Neuronal stem cell (in vitro differentiated cells): Measurements from ENCODE around the gene HDAC4.

Experiments used
- DNase-seq: peaks from one replicate; pipeline ENCODE4 v3.0.0-alpha.2; 2013; ENCODE audit warnings: low spot score
- H2AFZ ChIP-seq: one replicate; pipeline ENCODE4 v1.6.1; 2013; ENCODE audit warnings: mild to moderate bottlenecking, low read length, inconsistent platforms
- H2AK5ac ChIP-seq: 2 replicates; pipeline ENCODE4 v1.6.1; 2013; ENCODE audit warnings: low read depth, mild to moderate bottlenecking, inconsistent platforms, low read length, moderate library complexity, mixed read lengths
- H2BK120ac ChIP-seq: 2 replicates; pipeline ENCODE4 v1.6.1; 2013; ENCODE audit warnings: low read depth, mild to moderate bottlenecking, inconsistent platforms, low read length, moderate library complexity, mixed read lengths
- H2BK12ac ChIP-seq: one replicate; pipeline ENCODE4 v1.6.1; 2013; ENCODE audit warnings: low read length, inconsistent platforms
- H2BK15ac ChIP-seq: 2 replicates; pipeline ENCODE4 v1.6.1; 2013; ENCODE audit warnings: mild to moderate bottlenecking, low read length, inconsistent platforms, mixed read lengths
- H2BK5ac ChIP-seq: one replicate; pipeline ENCODE4 v1.6.1; 2013; ENCODE audit warnings: inconsistent platforms, mild to moderate bottlenecking, low read length, moderate library complexity
- H3K14ac ChIP-seq: one replicate; pipeline ENCODE4 v1.6.1; 2013; ENCODE audit warnings: low read length, inconsistent platforms
- H3K18ac ChIP-seq: 2 replicates; pipeline ENCODE4 v1.6.1; 2013; ENCODE audit warnings: low read length, inconsistent platforms
- H3K23ac ChIP-seq: 2 replicates; pipeline ENCODE4 v1.6.1; 2013; ENCODE audit warnings: low read depth, mild to moderate bottlenecking, mixed read lengths, low read length, inconsistent platforms; ENCODE audit not compliant: poor library complexity
- H3K27ac ChIP-seq: replicated peaks from 3 replicates; pipeline ENCODE4 v1.5.1; 2013; ENCODE audit warnings: low read length, inconsistent platforms
- H3K27me3 ChIP-seq, 3 experiments: 2 replicates each; pipeline ENCODE4 v1.6.1; 2013; ENCODE audit warnings: low read length in 3 of 3, mild to moderate bottlenecking in 2 of 3, inconsistent platforms in 1 of 3, low read depth in 1 of 3, mixed read lengths in 1 of 3, moderate library complexity in 1 of 3; ENCODE audit not compliant: control insufficient read depth in 3 of 3, insufficient read depth in 3 of 3
- H3K36me3 ChIP-seq, 2 donors: replicated peaks in 1 of 2; 2 replicates each; pipeline ENCODE4 v1.6.1; 2013; ENCODE audit warnings: low read length in 2 of 2; ENCODE audit not compliant: control insufficient read depth in 2 of 2, insufficient read depth in 2 of 2
- H3K4ac ChIP-seq: 2 replicates; pipeline ENCODE4 v1.6.1; 2013; ENCODE audit warnings: inconsistent platforms, mild to moderate bottlenecking, low read length, moderate library complexity
- H3K4me1 ChIP-seq, 2 donors: 1 replicate in 1 of 2; 2 replicates in 1 of 2; pipeline ENCODE4 v1.6.1; 2013; ENCODE audit warnings: low read length in 2 of 2, low read depth in 1 of 2; ENCODE audit not compliant: control insufficient read depth in 2 of 2, insufficient read depth in 1 of 2
- H3K4me2 ChIP-seq: one replicate; pipeline ENCODE4 v1.6.1; 2013; ENCODE audit warnings: mild to moderate bottlenecking, low read length, inconsistent platforms; ENCODE audit not compliant: insufficient read depth, poor library complexity, severe bottlenecking
- H3K4me3 ChIP-seq, 2 donors: 2 replicates each; pipeline ENCODE4 v1.5.1; 2013; ENCODE audit warnings: low read length in 2 of 2, mild to moderate bottlenecking in 2 of 2, inconsistent platforms in 1 of 2, moderate library complexity in 1 of 2
- H3K79me1 ChIP-seq: one replicate; pipeline ENCODE4 v1.6.1; 2013; ENCODE audit warnings: low read depth, mild to moderate bottlenecking, inconsistent platforms, low read length, moderate library complexity
- H3K9ac ChIP-seq: one replicate; pipeline ENCODE4 v1.6.1; 2013; ENCODE audit warnings: mild to moderate bottlenecking, low read depth, low read length, inconsistent platforms; ENCODE audit not compliant: poor library complexity
- H3K9me3 ChIP-seq, 2 donors: replicated peaks in 1 of 2; 2 replicates each; pipeline versions ENCODE3 to v1.6.1; 2013; ENCODE audit warnings: low read length in 2 of 2, mild to moderate bottlenecking in 2 of 2, inconsistent platforms in 1 of 2, low read depth in 1 of 2, mixed read lengths in 1 of 2, moderate library complexity in 1 of 2; ENCODE audit not compliant: control insufficient read depth in 2 of 2, insufficient read depth in 1 of 2
- H4K8ac ChIP-seq: one replicate; pipeline ENCODE4 v1.6.1; 2013; ENCODE audit warnings: low read depth, mild to moderate bottlenecking, inconsistent platforms, low read length, moderate library complexity
- H4K91ac ChIP-seq: one replicate; pipeline ENCODE4 v1.6.1; 2013; ENCODE audit warnings: low read length, low read depth, mild to moderate bottlenecking, inconsistent platforms; ENCODE audit not compliant: poor library complexity
- WGBS, 2 donors: extraction: QIAGEN DNeasy Blood & Tissue Kit; methylation state at CpG; one replicate each; pipeline ENCODE4 v1.1.7; 2013; ENCODE audit warnings: missing lambda C conversion rate in 2 of 2, mixed read lengths in 1 of 2; ENCODE audit not compliant: insufficient read length in 2 of 2, insufficient replicate concordance in 1 of 2; ENCODE audit errors: extremely low coverage in 2 of 2; 5-methylcytosine and 5-hydroxymethylcytosine counted together

The HDAC4 gene

GRCh38 chr2:239049421-239050251 lies 351.2 kb downstream of the HDAC4 start:
- Histone ChIP-seq H4K8ac (no peak overlapping the region), H3K79me1 (no peaks in the 10 kb centered on the region), H2AFZ (no peak overlapping the region), H2BK12ac (no peak overlapping the region), H3K27ac (no peak overlapping the region), H3K14ac (no peak overlapping the region), H3K4me1 (no peaks in the 10 kb centered on the region), H3K9me3 (peaks cover 0 to 2% of the 10 kb centered on the region in 2 donors), H4K91ac (no peak overlapping the region), H3K4me3 (no peak overlapping the region), H3K18ac (peak overlapping the region; percentile 52), H3K9ac (no peak overlapping the region), H3K4me2 (no peak overlapping the region), H2BK15ac (peak overlapping the region; percentile 30), H3K36me3 (peaks cover 12 to 31% of the 10 kb centered on the region in 2 donors), H3K27me3 (no peaks in the 10 kb centered on the region), H3K23ac (no peak overlapping the region), H2AK5ac (no peak overlapping the region), H2BK120ac (no peak overlapping the region), H3K4ac (no peak overlapping the region), H2BK5ac (no peak overlapping the region)
- no CpG with 5 or more reads among the region's 28 CpGs for WGBS, 2 donors
- no peak for DNase-seq

- DNase-seq = no peak
- H2BK15ac ChIP-seq = no peak overlapping the region
- no peak overlapping the region for H4K8ac ChIP-seq
These were observed 352.1 kb downstream of the HDAC4 start for GRCh38 chr2:239048736-239049135.

GRCh38 chr2:239047861-239048260 lies 353.0 kb downstream of the HDAC4 start:
- Histone ChIP-seq H3K4ac (no peak overlapping the region), H3K4me1 (no peaks in the 10 kb centered on the region), H4K91ac (no peak overlapping the region), H3K4me2 (no peak overlapping the region), H2BK15ac (no peak overlapping the region), H3K14ac (no peak overlapping the region), H3K27ac (no peak overlapping the region), H2BK5ac (no peak overlapping the region), H2AK5ac (peak overlapping the region; percentile 21), H2AFZ (no peak overlapping the region), H4K8ac (no peak overlapping the region), H3K9me3 (peaks cover 0 to 2% of the 10 kb centered on the region in 2 donors), H3K27me3 (no peaks in the 10 kb centered on the region), H3K36me3 (peaks cover 6 to 15% of the 10 kb centered on the region in 2 donors), H2BK12ac (no peak overlapping the region), H3K18ac (peak overlapping the region; percentile 15), H2BK120ac (no peak overlapping the region), H3K79me1 (no peaks in the 10 kb centered on the region), H3K4me3 (no peak overlapping the region), H3K23ac (no peak overlapping the region), H3K9ac (no peak overlapping the region)
- DNase-seq = no peak
- no CpG with 5 or more reads among the region's 11 CpGs for WGBS, 2 donors

More at GRCh38 chr2:239048736-239049135, 352.1 kb downstream of the HDAC4 start:
- Histone ChIP-seq H3K9me3 (peaks cover 0 to 2% of the 10 kb centered on the region in 2 donors), H2BK12ac (no peak overlapping the region), H3K18ac (no peak overlapping the region), H2AFZ (no peak overlapping the region), H3K27me3 (no peaks in the 10 kb centered on the region), H2BK120ac (no peak overlapping the region), H3K4ac (no peak overlapping the region), H3K4me2 (no peak overlapping the region), H3K36me3 (peaks cover 6 to 22% of the 10 kb centered on the region in 2 donors), H3K14ac (no peak overlapping the region), H3K4me3 (no peak overlapping the region), H3K4me1 (no peaks in the 10 kb centered on the region), H3K23ac (no peak overlapping the region), H3K27ac (no peak overlapping the region), H3K9ac (no peak overlapping the region), H2AK5ac (no peak overlapping the region), H3K79me1 (no peaks in the 10 kb centered on the region), H4K91ac (no peak overlapping the region), H2BK5ac (no peak overlapping the region)
- no CpG with 5 or more reads among the region's 16 CpGs for WGBS, 2 donors

- no peak overlapping the region for H3K23ac ChIP-seq
- H2AFZ ChIP-seq = no peak overlapping the region
- no peak overlapping the region for H2BK12ac ChIP-seq
- H3K14ac ChIP-seq = no peak overlapping the region
- H2BK5ac ChIP-seq = no peak overlapping the region
- peaks cover 5 to 10% of the 10 kb centered on the region in 2 donors for H3K36me3 ChIP-seq
- H2BK120ac ChIP-seq = no peak overlapping the region
- no CpG with 5 or more reads among the region's 8 CpGs for WGBS, 2 donors
- H3K4me2 ChIP-seq = no peak overlapping the region
- no peaks in the 10 kb centered on the region for H3K27me3 ChIP-seq
- no peaks in the 10 kb centered on the region for H3K79me1 ChIP-seq
- H3K18ac ChIP-seq = peak overlapping the region; percentile 60
- H3K4me3 ChIP-seq = no peak overlapping the region
- no peak overlapping the region for H3K27ac ChIP-seq
- H3K4ac ChIP-seq = no peak overlapping the region
- no peaks in the 10 kb centered on the region for H3K4me1 ChIP-seq
- no peak overlapping the region for H4K91ac ChIP-seq
- no peak overlapping the region for H4K8ac ChIP-seq
- H3K9ac ChIP-seq = no peak overlapping the region
- H2BK15ac ChIP-seq = no peak overlapping the region
- DNase-seq = no peak
- H2AK5ac ChIP-seq = no peak overlapping the region
- peaks cover 0 to 2% of the 10 kb centered on the region in 2 donors for H3K9me3 ChIP-seq
These were observed 353.4 kb downstream of the HDAC4 start for GRCh38 chr2:239047420-239047819.
